Activated CD4-positive, alpha-beta T cell treated with anti-CD3 and anti-CD28 coated beads, Interleukin-2, amount 10 ng/mL, durations not matched to agents 24 days and 14 days (primary cell): ENCODE measurements around the gene DUSP15. TPM values are rescaled to one million over a fixed set of nuclear protein-coding genes. Genes with fewer than 3 reads are reported as not detected.

Experiments used
- total RNA-seq: library from RNA; stranded (reverse); gene quantifications from 2 replicates; pipeline ENCODE4 v1.2.3, GENCODE V29; 2022

DUSP15 gene
- total RNA-seq, 1 donor from 2014 or later, result not detected

Other genes starting within 250 kb of the DUSP15 start
- not detected in 2 replicates for gene COX4I2, start 232.6 kb downstream of the DUSP15 start, total RNA-seq
- gene BCL2L1, start 147.7 kb downstream of the DUSP15 start, total RNA-seq, result 379 and 381 TPM in 2 replicates
- 60.1 and 61.3 TPM in 2 replicates for gene TPX2, start 131.2 kb downstream of the DUSP15 start, total RNA-seq
- 0.26 and 0.28 TPM in 2 replicates for gene MYLK2, start 51.2 kb downstream of the DUSP15 start, total RNA-seq
- gene FOXS1, start 24.9 kb downstream of the DUSP15 start, total RNA-seq, result not detected in 2 replicates
- not detected in 2 replicates for gene TTLL9, start 107 bp upstream of the DUSP15 start, total RNA-seq
- 18.2 and 19.3 TPM in 2 replicates for gene PDRG1, start 81.5 kb upstream of the DUSP15 start, total RNA-seq
- not detected in 2 replicates for gene XKR7, start 97.6 kb upstream of the DUSP15 start, total RNA-seq
- gene CCM2L, start 139.9 kb upstream of the DUSP15 start, total RNA-seq, result not detected in 2 replicates
- not detected in 2 replicates for gene HCK, start 181.7 kb upstream of the DUSP15 start, total RNA-seq
- gene TM9SF4, start 239.2 kb upstream of the DUSP15 start, total RNA-seq, result 48.9 and 49.8 TPM in 2 replicates